ENCODE measurements around the gene GUF1.

- TF ChIP-seq GATA2 (IDR thresholded peaks at IDR 0.05; ENCODE audit: low read depth, low read length) (no peak), GATA3 (IDR thresholded peaks at IDR 0.05; ENCODE audit: low read depth, low read length) (no peak)
Observed at GRCh38 chr4:44674471-44674870, 3.7 kb upstream of the GUF1 start.
